Activated CD4-positive, alpha-beta T cell treated with anti-CD3 and anti-CD28 coated beads for 36 hours (primary cell): Measurements from ENCODE around the gene GRPEL2. TPM values are rescaled to one million over a fixed set of nuclear protein-coding genes. Genes with fewer than 3 reads are reported as not detected.

Experiments used
- ATAC-seq: fragments of 200-7000 bp; cut with Tn5 transposase; one replicate; pipeline ENCODE4 v1.10.0; 2021; ENCODE audit warnings: mild to moderate bottlenecking, moderate library complexity
- CTCF ChIA-PET: fragments of 350-600 bp; sonication (Branson Sonifier 250); formaldehyde crosslinking; loops from one replicate; lab custom pipeline; 2021; ENCODE audit warnings: antibody characterized with exemption; lab: Charles Lee
- POLR2A ChIA-PET: fragments of 350-600 bp; sonication (Branson Sonifier 250); formaldehyde crosslinking; loops from one replicate; lab custom pipeline; 2021; ENCODE audit warnings: antibody characterized with exemption, inconsistent platforms; lab: Charles Lee
- DNase-seq: peaks from one replicate; pipeline ENCODE4 v3.0.0-alpha.2; 2020
- H3K27ac Mint-ChIP-seq: one replicate; pipeline ENCODE4 v1.8.0; 2021; ENCODE audit warnings: mixed read lengths
- H3K27me3 Mint-ChIP-seq: one replicate; pipeline ENCODE4 v1.8.0; 2021; ENCODE audit warnings: mixed read lengths
- H3K36me3 Mint-ChIP-seq: one replicate; pipeline ENCODE4 v1.8.0; 2021; ENCODE audit warnings: low read depth, mixed read lengths
- H3K4me1 Mint-ChIP-seq: one replicate; pipeline ENCODE4 v1.8.0; 2021; ENCODE audit warnings: mixed read lengths
- H3K4me3 Mint-ChIP-seq: one replicate; pipeline ENCODE4 v1.8.0; 2021; ENCODE audit warnings: mild to moderate bottlenecking, moderate library complexity, mixed read lengths
- H3K9me3 Mint-ChIP-seq: one replicate; pipeline ENCODE4 v1.8.0; 2021; ENCODE audit warnings: low read depth, mixed read lengths
- intact Hi-C, 2 experiments: fragments of 100-400 bp; cut with DNase I in 1 of 2; cut with micrococcal nuclease in 1 of 2; formaldehyde crosslinking; loops; one replicate each; pipeline versions ENCODE4 v1.14.2 to v1.15.1; 2022 to 2024; cut with DNase I, micrococcal nuclease
- total RNA-seq, 2 experiments: library from RNA; stranded (reverse); gene quantifications; one replicate each; pipeline ENCODE4 v1.2.3, GENCODE V29; 2021

The GRPEL2 gene
- total RNA-seq, 2 experiments from 2014 or later = 27.1 to 37.2 TPM

DNA sequence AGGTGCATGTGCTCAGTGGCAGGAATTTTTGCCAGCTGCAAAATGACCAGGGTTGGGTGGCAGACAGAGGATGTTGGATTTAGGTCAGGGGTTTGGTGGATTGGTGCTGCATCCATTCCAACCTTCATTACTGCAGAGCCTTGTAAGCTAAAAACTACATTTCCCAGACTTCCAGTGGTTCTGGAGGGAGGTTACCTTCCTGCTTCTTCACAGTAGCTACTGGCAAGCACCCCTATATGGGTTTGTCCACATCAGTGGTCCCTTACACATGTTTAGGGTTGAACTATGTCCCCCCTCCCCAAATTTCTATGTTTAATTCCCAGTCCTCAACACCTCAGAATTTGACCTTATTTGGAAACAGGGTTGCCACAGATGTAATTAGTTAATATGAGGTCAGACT, 54.5 kb downstream of the GRPEL2 start:
- ATAC-seq (no peak), DNase-seq (no peak)
- ChIA-PET CTCF (interaction anchor here (2.0 kb wide), 1 partner anchor 32 kb away, joined by 4 read pairs; no protein-coding TSS in a partner anchor), POLR2A (no interaction called here)
- H3K27ac Mint-ChIP-seq = no peak overlapping the region
- intact Hi-C loops = no loop called here
- no peaks in the 10 kb centered on the region for H3K4me1 Mint-ChIP-seq
- peaks cover 2% of the 10 kb centered on the region for H3K27me3 Mint-ChIP-seq
- H3K36me3 Mint-ChIP-seq = no peaks in the 10 kb centered on the region
- H3K9me3 Mint-ChIP-seq = no peaks in the 10 kb centered on the region
- no peak overlapping the region for H3K4me3 Mint-ChIP-seq

DNA sequence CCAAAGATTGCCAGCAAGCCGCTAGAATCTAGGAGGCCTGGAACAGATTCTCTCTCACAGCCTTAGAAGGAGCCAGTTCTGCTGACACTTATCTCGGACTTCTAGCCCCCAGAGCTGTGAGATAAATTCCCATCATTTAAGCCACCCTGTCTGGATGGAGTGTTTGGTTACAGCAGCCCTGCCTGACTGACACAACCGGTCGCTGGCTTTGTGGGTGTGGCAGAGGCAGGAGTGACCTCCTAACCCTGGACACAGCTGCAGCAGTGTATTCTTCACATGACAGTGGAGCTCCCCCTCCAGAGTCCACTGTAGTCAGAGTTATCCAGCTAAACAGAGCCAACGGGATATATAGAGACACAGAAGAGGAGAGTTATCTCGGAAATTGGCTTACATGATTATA, 55.0 kb downstream of the GRPEL2 start:
- POLR2A ChIA-PET = no interaction called here
- Mint-ChIP-seq H3K4me3 (no peak overlapping the region), H3K27me3 (peaks cover 2% of the 10 kb centered on the region), H3K4me1 (no peaks in the 10 kb centered on the region), H3K36me3 (no peaks in the 10 kb centered on the region), H3K9me3 (no peaks in the 10 kb centered on the region), H3K27ac (no peak overlapping the region)
- DNase-seq (no peak), ATAC-seq (no peak)
- intact Hi-C loops = no loop called here
- CTCF ChIA-PET = interaction anchor here (1.0 to 2.0 kb wide), 4 partner anchors 11 to 33 kb away, joined by 3 to 5 read pairs (median 4); no protein-coding TSS in a partner anchor

DNA sequence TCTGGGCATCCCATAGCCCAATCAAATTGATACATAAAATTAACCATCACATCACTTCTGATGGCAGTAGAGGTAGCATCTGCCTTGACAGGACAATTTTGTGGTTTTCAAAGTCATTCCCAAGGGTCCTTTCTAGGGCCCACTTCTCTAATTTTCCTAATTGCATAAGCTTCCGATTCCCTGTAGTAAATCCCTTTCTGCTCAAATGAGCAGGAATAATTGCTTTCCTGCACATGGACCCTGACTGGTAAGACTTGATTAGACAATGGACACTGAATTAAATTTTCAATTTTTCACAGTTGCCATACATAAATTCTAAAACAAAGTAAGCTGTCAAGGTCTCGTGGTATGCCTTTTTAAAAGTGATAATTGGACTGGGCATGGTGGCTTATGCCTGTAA, 55.8 kb downstream of the GRPEL2 start:
- Mint-ChIP-seq H3K4me3 (no peak overlapping the region), H3K9me3 (no peaks in the 10 kb centered on the region), H3K27ac (no peak overlapping the region), H3K27me3 (peaks cover 2% of the 10 kb centered on the region), H3K36me3 (no peaks in the 10 kb centered on the region), H3K4me1 (no peaks in the 10 kb centered on the region)
- POLR2A ChIA-PET = no interaction called here
- DNase-seq (no peak), ATAC-seq (no peak)
- CTCF ChIA-PET = interaction anchor here (0.6 to 1.3 kb wide), 6 partner anchors 12 to 221 kb away, joined by 3 to 5 read pairs (median 4); no protein-coding TSS in a partner anchor
- intact Hi-C loops = no loop called here

DNA sequence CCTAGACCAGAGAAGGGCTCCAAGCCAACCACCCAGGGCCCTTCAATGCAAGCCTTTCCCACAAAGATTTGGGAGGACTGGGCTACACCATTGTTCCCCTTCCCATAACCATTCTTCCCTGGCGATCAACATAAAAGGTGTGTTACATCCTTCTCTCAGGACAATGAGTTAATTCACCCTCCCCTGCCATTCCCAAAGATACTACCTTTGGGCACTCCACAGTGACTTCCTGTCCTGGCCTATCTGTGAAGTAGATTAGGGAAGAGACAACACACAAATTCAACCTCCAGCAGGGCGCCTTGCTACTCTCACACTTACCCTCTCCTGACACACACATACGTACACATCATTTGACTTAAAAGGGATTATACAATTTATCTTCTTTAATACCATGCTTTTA, 57.0 kb downstream of the GRPEL2 start:
- Mint-ChIP-seq H3K4me3 (no peak overlapping the region), H3K4me1 (no peaks in the 10 kb centered on the region), H3K9me3 (no peaks in the 10 kb centered on the region), H3K27ac (no peak overlapping the region), H3K36me3 (no peaks in the 10 kb centered on the region), H3K27me3 (peaks cover 2% of the 10 kb centered on the region)
- intact Hi-C loops = no loop called here
- no peak for ATAC-seq
- ChIA-PET CTCF (interaction anchor here (1.1 kb wide), 1 partner anchor 30 kb away, joined by 7 read pairs; no protein-coding TSS in a partner anchor), POLR2A (no interaction called here)
- DNase-seq = no peak

Other genes starting within 250 kb of the GRPEL2 start
- gene ABLIM3, start 204.0 kb upstream of the GRPEL2 start, total RNA-seq = under 1 TPM in 1 of 2 experiments, not detected in 1; 0.07 TPM
- under 1 TPM; 0.18 to 0.55 TPM for gene AFAP1L1, start 73.6 kb upstream of the GRPEL2 start, total RNA-seq
- 10 to 100 TPM; 17.5 to 18.8 TPM for gene PCYOX1L, start 12.5 kb downstream of the GRPEL2 start, total RNA-seq
- gene IL17B, start 33.8 kb downstream of the GRPEL2 start, total RNA-seq = not detected
- 100 to 1,000 TPM; 169 to 203 TPM for gene CSNK1A1, start 205.9 kb downstream of the GRPEL2 start, total RNA-seq
- gene ARHGEF37, start 236.0 kb downstream of the GRPEL2 start, total RNA-seq = 1 to 10 TPM; 1.7 to 2.1 TPM